ENCODE results near the gene GLCE. TPM values are rescaled to one million over a fixed set of nuclear protein-coding genes. Genes with fewer than 3 reads are reported as not detected.

GLCE gene
- total and polyA plus RNA-seq, 10 of the 15 experiments (the other 5 are each of a cell fraction or from before 2014, with no cell fraction given), result 2.1 to 11.9 (median 2.9) TPM

- Histone ChIP-seq H3K27me3 (replicated peaks in 1 of 2; ENCODE audit: control insufficient read depth in 2 of 2, insufficient read depth in 2 of 2, low read length in 1 of 2) (no peaks in the 10 kb centered on the region; a peak in 1 of 4 replicates), H3K79me2 (ENCODE audit: control insufficient read depth, insufficient read depth, low read length) (no peaks in the 10 kb centered on the region), H3K4me1 (ENCODE audit: control insufficient read depth, insufficient read depth, low read length) (no peaks in the 10 kb centered on the region), H3K4me3 (no peak overlapping the region), H3K4me2 (ENCODE audit: control insufficient read depth, insufficient read depth) (no peak overlapping the region), H3K36me3 (ENCODE audit: control insufficient read depth in 2 of 2, insufficient read depth in 2 of 2, low read length in 1 of 2) (no peaks in the 10 kb centered on the region), H3K9me3 (replicated peaks; ENCODE audit: control insufficient read depth, insufficient read depth, low read length) (no peaks in the 10 kb centered on the region), H4K20me1 (ENCODE audit: control insufficient read depth, insufficient read depth) (no peaks in the 10 kb centered on the region), H3K27ac (ENCODE audit: control insufficient read depth, insufficient read depth) (no peak overlapping the region), H2AFZ (ENCODE audit: control insufficient read depth, low read depth, low read length) (no peak overlapping the region), H3K9ac (ENCODE audit: control insufficient read depth, insufficient read depth, low read length) (no peak overlapping the region)
- ChIA-PET SMC1A (ENCODE audit: uncharacterized antibody, unreplicated experiment) (interaction anchor here (0.7 kb wide), 2 partner anchors 13 to 295 kb away, joined by 3 read pairs; no protein-coding TSS in a partner anchor), CTCF (no interaction called here), POLR2A (no interaction called here), RAD21 (ENCODE audit: unreplicated experiment) (no interaction called here)
- ATAC-seq (no peak), FAIRE-seq (no peak), DNase-seq (ENCODE audit: low read depth, low spot score) (no peak)
- BruUV-seq (replicated peaks), result no TSS peak
- TF ChIP-seq WRNIP1 (IDR thresholded peaks at IDR 0.05; ENCODE audit: borderline replicate concordance, low read depth, low read length), result no peak
- TF ChIP-seq ZNF592 (IDR thresholded peaks at IDR 0.05), result no peak
- no peak for TF ChIP-seq CHD2 (IDR thresholded peaks at IDR 0.05; ENCODE audit: borderline replicate concordance, low read depth, low read length)
- WGBS (ENCODE audit: insufficient coverage, insufficient replicate concordance, low lambda C conversion rate, missing lambda C conversion rate), result 30% methylated on average over 5 of the region's 5 CpGs
- in situ Hi-C loops (cut with MboI) (no loop called here), intact Hi-C loops (cut with micrococcal nuclease; ENCODE audit: unreplicated experiment) (no loop called here)
These were observed 120.3 kb downstream of the GLCE start for GRCh38 chr15:69280783-69281182.

Data from GM12878 (cell line).